IPS-20b (cell line): ENCODE results near the gene GPR155.
"Not testable (repeated sequence)": the region's sequence is repeated elsewhere in the genome, so short reads cannot be mapped to it uniquely, and the experiment has no call there.

ENCODE experiments used
- H3K27ac ChIP-seq: one replicate; pipeline ENCODE4 v1.5.1; 2013; ENCODE audit warnings: low read length
- H3K27me3 ChIP-seq: 2 replicates; pipeline ENCODE4 v1.6.1; 2013; ENCODE audit warnings: mild to moderate bottlenecking, low read length, inconsistent platforms; ENCODE audit not compliant: insufficient read depth
- H3K36me3 ChIP-seq: 2 replicates; pipeline ENCODE4 v1.6.1; 2013; ENCODE audit warnings: low read depth, mild to moderate bottlenecking, inconsistent platforms, low read length, moderate library complexity; ENCODE audit not compliant: insufficient read depth
- H3K4me1 ChIP-seq: 2 replicates; pipeline ENCODE4 v1.6.1; 2013; ENCODE audit warnings: mild to moderate bottlenecking, control low read depth, inconsistent platforms, low read length, moderate library complexity; ENCODE audit not compliant: insufficient read depth
- H3K4me3 ChIP-seq: 2 replicates; pipeline ENCODE4 v1.5.1; 2013; ENCODE audit warnings: mild to moderate bottlenecking, low read length, inconsistent platforms
- H3K9ac ChIP-seq: 2 replicates; pipeline ENCODE4 v1.6.1; 2013; ENCODE audit warnings: low read depth, mild to moderate bottlenecking, inconsistent platforms, low read length, moderate library complexity
- H3K9me3 ChIP-seq: 2 replicates; pipeline ENCODE4 v1.6.1; 2013; ENCODE audit warnings: mild to moderate bottlenecking, low read depth, low read length, inconsistent platforms; ENCODE audit not compliant: insufficient read depth

GPR155 gene

DNA sequence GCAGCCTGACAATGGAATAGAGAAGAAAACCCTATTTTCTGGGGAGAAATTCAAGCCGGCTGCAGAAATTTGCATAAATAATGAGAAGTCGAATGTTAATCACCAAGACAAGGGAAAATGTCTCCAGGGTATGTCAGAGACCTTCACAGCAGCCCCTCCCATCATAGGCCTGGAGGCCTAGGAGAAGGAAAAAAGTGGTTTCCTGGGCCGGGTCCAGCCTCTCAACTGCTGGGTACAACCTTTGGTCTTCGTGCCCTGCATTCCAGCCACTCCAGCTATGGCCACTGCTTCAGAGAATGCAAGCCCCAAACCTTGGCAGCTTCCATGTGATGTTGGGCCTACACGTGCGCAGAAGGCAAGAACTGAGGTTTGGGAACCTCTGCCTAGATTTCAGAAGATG is 97.3 kb downstream of the GPR155 start:
- Histone ChIP-seq H3K4me1 (peaks cover 1% of the 10 kb centered on the region; the same call in 1 of the 2 replicates), H3K27me3 (no peaks in the 10 kb centered on the region), H3K9me3 (no peaks in the 10 kb centered on the region), H3K4me3 (no peak overlapping the region), H3K36me3 (peaks cover 14% of the 10 kb centered on the region), H3K27ac (no peak overlapping the region), H3K9ac (no peak overlapping the region)

DNA sequence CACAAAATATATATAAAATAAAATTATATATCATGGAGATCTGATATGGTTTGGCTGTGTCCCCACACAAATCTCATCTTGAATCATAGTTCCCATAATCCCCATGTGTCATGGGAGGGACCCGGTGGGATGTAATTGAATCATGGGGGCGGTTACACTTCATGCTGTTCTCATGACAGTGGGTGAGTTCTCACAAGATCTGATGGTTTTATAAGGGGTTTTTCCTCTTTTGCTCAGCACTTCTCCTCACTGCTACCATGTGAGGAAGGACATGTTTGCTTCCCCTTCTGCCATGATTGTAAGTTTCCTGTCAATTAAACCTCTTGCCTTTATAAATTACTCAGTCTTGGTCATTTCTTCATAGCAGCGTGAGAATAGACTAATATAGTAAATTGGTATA is 98.1 kb downstream of the GPR155 start:
- H3K9me3 ChIP-seq, H3K27ac ChIP-seq, H3K9ac ChIP-seq, H3K27me3 ChIP-seq, H3K4me1 ChIP-seq, H3K4me3 ChIP-seq: not testable (repeated sequence)
- peaks cover 14% of the 10 kb centered on the region for H3K36me3 ChIP-seq

DNA sequence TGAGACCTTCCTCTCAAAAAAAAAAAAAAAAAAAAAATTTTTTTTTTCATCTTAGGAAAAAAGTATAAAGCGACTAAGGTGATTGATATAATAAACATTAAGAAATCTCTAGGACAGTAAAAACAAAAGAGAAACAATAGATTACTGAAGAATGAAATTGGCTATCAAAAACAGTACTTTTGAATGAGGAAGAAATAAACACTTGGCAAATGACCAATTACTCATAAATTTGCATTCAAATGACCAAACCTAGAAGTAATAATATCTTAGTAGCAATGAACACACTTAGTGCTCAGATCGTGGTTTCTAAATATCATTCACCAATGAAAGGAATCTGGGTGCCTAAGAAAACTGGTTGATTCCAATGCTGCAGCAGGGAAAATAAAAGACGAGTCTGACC is 101.6 kb downstream of the GPR155 start:
- H3K27me3 ChIP-seq: no peaks in the 10 kb centered on the region
- no peak overlapping the region for H3K27ac ChIP-seq
- H3K4me1 ChIP-seq: no peaks in the 10 kb centered on the region
- H3K9ac ChIP-seq: no peak overlapping the region
- H3K36me3 ChIP-seq: peaks cover 19% of the 10 kb centered on the region
- no peaks in the 10 kb centered on the region for H3K9me3 ChIP-seq
- H3K4me3 ChIP-seq: no peak overlapping the region

DNA sequence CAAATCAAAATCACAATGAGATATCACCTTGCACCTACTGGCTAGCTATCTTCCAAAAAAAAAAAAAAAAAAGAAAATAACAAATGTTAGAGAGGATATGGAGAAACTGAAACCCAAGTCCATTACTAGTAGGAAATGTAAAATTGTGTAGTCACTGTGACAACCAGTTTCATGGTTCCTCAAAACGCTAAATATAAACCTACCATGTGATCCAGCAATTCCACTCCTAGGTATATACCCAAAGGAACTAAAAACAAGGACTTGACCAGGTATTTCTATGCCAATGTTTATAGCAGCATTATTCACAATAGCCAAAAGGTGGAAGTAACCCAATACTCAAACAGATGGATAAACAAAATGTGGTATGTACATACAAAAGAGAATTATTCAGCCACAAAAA is 103.0 kb downstream of the GPR155 start:
- Histone ChIP-seq H3K4me1 (no peaks in the 10 kb centered on the region), H3K4me3 (no peak overlapping the region), H3K27ac (no peak overlapping the region), H3K27me3 (no peaks in the 10 kb centered on the region), H3K36me3 (peaks cover 27% of the 10 kb centered on the region), H3K9ac (no peak overlapping the region), H3K9me3 (no peaks in the 10 kb centered on the region)
